Neural crest cell (in vitro differentiated cells): ENCODE measurements around the gene IL3. TPM values are rescaled to one million over a fixed set of nuclear protein-coding genes. Genes with fewer than 3 reads are reported as not detected.
"Not testable (repeated sequence)": the region's sequence is repeated elsewhere in the genome, so short reads cannot be mapped to it uniquely, and the experiment has no call there.

Experiments
- DNase-seq: peaks from one replicate; pipeline ENCODE4 v3.0.0; 2021; ENCODE audit warnings: low read depth, mixed read lengths, low spot score
- H3K27ac Mint-ChIP-seq: one replicate; pipeline ENCODE4 v1.8.0; 2021; ENCODE audit warnings: mild to moderate bottlenecking, mixed read lengths; ENCODE audit not compliant: unreplicated experiment
- H3K27me3 Mint-ChIP-seq: 2 replicates; pipeline ENCODE4 v1.8.0; 2021; ENCODE audit warnings: low read depth, mild to moderate bottlenecking, mixed read lengths
- H3K36me3 Mint-ChIP-seq: 2 replicates; pipeline ENCODE4 v1.8.0; 2021; ENCODE audit warnings: low read depth, mild to moderate bottlenecking, mixed read lengths
- H3K4me1 Mint-ChIP-seq: 2 replicates; pipeline ENCODE4 v1.8.0; 2021; ENCODE audit warnings: mixed read lengths
- H3K4me3 Mint-ChIP-seq: one replicate; pipeline ENCODE4 v1.8.0; 2021; ENCODE audit warnings: mild to moderate bottlenecking, mixed read lengths
- H3K9me3 Mint-ChIP-seq: 2 replicates; pipeline ENCODE4 v1.8.0; 2021; ENCODE audit warnings: mixed read lengths
- total RNA-seq: library from RNA; stranded (reverse); gene quantifications from 2 replicates; pipeline ENCODE4 v1.2.1, GENCODE V29; 2021
- TF ChIP-seq, protein P1 (sequence below): fragments of 200-600 bp; sonication (generic); conservative IDR thresholded peaks from 2 replicates; pipeline ENCODE4 v1.5.0; 2021; ENCODE audit warnings: antibody characterized with exemption, mild to moderate bottlenecking

IL3 gene
- total RNA-seq, 1 donor from 2014 or later = not detected

DNA sequence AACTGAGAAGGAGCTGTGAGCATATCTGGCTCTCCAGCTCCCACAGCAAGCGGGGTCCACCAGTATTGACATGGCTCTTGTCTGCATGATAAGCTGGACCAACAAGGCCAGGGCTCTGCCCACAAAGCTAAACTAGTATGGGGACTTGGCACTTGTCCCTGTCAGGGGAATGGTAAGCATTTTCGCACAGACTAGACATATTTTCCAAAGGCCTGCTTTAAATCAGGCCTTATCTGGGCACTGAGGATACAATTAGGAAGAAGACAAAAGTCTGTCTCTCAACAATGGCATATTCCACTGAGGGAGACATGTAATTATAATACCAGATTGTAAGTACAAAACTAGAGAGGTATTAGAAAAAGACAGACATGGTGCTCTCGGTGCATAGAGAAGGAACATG, 45.2 kb downstream of the IL3 start:
- Mint-ChIP-seq H3K27ac (no peak overlapping the region), H3K27me3 (no peaks in the 10 kb centered on the region), H3K4me3 (no peak overlapping the region), H3K4me1 (no peaks in the 10 kb centered on the region), H3K36me3 (no peaks in the 10 kb centered on the region), H3K9me3 (no peaks in the 10 kb centered on the region)
- TF ChIP-seq, protein P1, sequence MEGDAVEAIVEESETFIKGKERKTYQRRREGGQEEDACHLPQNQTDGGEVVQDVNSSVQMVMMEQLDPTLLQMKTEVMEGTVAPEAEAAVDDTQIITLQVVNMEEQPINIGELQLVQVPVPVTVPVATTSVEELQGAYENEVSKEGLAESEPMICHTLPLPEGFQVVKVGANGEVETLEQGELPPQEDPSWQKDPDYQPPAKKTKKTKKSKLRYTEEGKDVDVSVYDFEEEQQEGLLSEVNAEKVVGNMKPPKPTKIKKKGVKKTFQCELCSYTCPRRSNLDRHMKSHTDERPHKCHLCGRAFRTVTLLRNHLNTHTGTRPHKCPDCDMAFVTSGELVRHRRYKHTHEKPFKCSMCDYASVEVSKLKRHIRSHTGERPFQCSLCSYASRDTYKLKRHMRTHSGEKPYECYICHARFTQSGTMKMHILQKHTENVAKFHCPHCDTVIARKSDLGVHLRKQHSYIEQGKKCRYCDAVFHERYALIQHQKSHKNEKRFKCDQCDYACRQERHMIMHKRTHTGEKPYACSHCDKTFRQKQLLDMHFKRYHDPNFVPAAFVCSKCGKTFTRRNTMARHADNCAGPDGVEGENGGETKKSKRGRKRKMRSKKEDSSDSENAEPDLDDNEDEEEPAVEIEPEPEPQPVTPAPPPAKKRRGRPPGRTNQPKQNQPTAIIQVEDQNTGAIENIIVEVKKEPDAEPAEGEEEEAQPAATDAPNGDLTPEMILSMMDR = no peak
- no peak for DNase-seq

DNA sequence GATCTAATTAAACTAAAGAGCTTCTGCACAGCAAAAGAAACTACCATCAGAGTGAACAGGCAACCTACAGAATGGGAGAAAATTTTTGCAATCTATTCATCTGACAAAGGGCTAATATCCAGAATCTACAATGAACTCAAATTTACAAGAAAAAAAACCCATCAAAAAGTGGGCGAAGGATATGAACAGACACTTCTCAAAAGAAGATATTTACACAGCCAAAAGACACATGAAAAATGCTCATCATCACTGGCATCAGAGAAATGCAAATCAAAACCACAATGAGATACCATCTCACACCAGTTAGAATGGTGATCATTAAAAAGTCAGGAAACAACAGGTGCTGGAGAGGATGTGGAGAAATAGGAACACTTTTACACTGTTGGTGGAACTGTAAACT, 48.0 kb downstream of the IL3 start:
- not testable (repeated sequence) for H3K27ac Mint-ChIP-seq, H3K4me3 Mint-ChIP-seq, H3K9me3 Mint-ChIP-seq, H3K36me3 Mint-ChIP-seq, H3K4me1 Mint-ChIP-seq, H3K27me3 Mint-ChIP-seq, DNase-seq

DNA sequence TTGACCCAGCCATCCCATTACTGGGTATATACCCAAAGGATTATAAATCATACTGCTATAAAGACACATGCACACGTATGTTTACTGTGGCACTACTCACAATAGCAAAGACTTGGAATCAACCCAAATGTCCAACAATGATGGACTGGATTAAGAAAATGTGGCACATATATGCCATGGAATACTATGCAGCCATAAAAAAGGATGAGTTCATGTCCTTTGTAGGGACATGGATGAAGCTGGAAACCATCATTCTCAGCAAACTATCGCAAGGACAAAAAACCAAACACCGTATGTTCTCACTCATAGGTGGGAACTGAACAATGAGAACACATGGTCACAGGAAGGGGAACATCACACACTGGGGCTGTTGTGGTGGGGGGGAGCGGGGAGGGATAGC, 48.5 kb downstream of the IL3 start:
- H3K4me1 Mint-ChIP-seq, H3K27ac Mint-ChIP-seq, H3K4me3 Mint-ChIP-seq, H3K9me3 Mint-ChIP-seq, H3K27me3 Mint-ChIP-seq, DNase-seq, H3K36me3 Mint-ChIP-seq: not testable (repeated sequence)

DNA sequence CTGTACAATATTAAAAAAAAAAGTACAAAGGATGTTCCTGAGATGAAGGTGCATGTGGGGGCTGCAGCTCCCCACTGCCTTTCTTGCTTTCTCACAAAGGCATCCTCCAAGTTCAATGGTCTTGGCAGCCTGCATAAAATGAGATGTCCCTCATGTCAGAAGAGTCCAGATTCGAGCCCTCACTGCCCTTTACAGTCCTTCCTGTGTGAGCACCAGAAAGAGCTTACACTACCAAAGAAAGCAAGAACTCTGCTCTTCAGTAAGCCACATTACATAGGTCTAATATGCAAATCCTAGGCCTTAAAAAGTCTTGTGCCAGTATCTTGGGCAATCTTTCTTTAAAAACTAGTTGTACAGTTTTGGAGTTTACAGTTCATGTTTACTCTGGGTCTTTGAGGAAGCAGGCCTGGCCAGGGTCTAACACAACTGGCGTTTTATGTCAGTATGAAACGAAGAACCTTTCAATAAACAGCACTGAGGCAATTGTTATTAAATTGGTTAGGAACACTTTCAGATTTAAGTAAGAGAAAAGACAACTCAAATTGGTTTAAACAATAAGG, 49.1 kb downstream of the IL3 start:
- Mint-ChIP-seq H3K27me3 (no peaks in the 10 kb centered on the region), H3K4me3 (no peak overlapping the region), H3K27ac (no peak overlapping the region), H3K4me1 (no peaks in the 10 kb centered on the region), H3K9me3 (no peaks in the 10 kb centered on the region), H3K36me3 (no peaks in the 10 kb centered on the region)
- DNase-seq = no peak
- TF ChIP-seq, protein P1 = no peak

DNA sequence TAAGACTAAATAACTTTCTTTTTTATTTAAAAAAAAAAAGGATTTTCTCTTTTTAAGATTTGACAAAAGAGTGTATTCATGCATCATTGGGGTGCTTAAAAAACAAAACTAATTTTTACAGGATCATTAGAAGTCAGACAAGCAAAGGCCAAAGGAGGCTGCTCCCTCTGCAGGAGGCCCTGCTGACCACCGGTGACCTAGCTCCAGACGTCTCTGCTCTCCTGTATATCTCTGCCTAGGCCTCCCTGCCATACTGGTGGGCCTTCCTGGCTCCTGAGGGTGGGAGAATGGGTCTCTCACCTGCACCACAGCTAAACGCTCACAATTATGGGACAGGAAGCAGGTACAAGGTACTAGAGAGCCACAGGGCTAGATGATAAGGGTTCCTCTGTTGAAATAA, 49.7 kb downstream of the IL3 start:
- Mint-ChIP-seq H3K4me3 (no peak overlapping the region), H3K27me3 (no peaks in the 10 kb centered on the region), H3K9me3 (no peaks in the 10 kb centered on the region), H3K36me3 (no peaks in the 10 kb centered on the region), H3K27ac (no peak overlapping the region), H3K4me1 (no peaks in the 10 kb centered on the region)
- no peak for DNase-seq
- TF ChIP-seq, protein P1 = no peak

DNA sequence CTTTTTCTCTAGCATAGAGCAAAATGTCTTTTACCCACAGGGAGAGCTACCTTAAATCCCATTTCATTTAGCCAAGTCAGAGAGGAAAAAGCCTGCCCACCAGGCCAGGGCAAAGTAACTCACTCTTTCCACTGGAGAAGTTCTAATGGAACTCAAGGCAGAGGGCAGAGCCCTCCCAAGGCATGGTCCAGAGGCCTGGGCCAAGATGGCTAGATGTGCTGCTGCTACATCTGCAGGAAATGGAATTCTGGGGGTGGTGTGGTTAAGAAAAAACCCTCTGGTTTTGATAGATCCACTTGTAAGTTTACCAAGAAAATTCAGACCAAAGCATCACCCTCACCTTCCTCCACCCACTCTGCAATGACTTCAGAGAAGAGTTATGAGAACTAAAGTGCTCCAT, 50.5 kb downstream of the IL3 start:
- Mint-ChIP-seq H3K27me3 (no peaks in the 10 kb centered on the region), H3K4me1 (no peaks in the 10 kb centered on the region), H3K27ac (no peak overlapping the region), H3K4me3 (no peak overlapping the region), H3K36me3 (no peaks in the 10 kb centered on the region), H3K9me3 (no peaks in the 10 kb centered on the region)
- no peak for DNase-seq
- TF ChIP-seq, protein P1 = no peak

DNA sequence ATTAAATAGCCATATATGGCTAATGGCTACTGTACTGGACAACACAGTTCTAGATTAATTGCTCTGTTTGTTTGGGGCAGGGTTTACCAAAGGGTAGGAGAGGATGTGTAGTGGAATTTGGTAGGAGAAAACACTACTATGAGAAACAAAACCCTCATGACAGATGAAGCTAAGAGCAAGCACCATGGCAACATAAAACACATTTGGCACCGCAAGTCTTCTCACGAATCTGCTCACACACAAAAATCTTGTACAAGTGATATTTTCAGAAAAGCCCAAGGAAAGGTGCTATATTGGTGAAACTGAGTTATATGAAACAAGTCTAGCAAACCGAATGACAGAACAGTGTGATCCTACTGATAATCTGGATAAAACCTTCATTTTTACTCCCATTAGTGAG, 51.7 kb downstream of the IL3 start:
- H3K27me3 Mint-ChIP-seq = no peaks in the 10 kb centered on the region
- DNase-seq = no peak
- no peak overlapping the region for H3K4me3 Mint-ChIP-seq
- no peaks in the 10 kb centered on the region for H3K9me3 Mint-ChIP-seq
- TF ChIP-seq, protein P1 = no peak
- H3K36me3 Mint-ChIP-seq = no peaks in the 10 kb centered on the region
- no peak overlapping the region for H3K27ac Mint-ChIP-seq
- H3K4me1 Mint-ChIP-seq = no peaks in the 10 kb centered on the region
